ENCODE measurements around the gene CFAP65.
A peak's percentile ranks its signal among the peaks of the same experiment; 100 is the strongest.

Gene CFAP65

GRCh38 chr2:219041252-219041651 is at the start of gene CFAP65:
TSS of gene CFAP65 (minus strand) at chr2:219041516. CDS start at chr2:219039048, 2,468 bp downstream.
- peak; percentile 21 for DNase-seq (ENCODE audit: low spot score)

- DNase-seq (ENCODE audit: low spot score): no peak
Observed at GRCh38 chr2:219090436-219091299, 49.4 kb upstream of the CFAP65 start.

- DNase-seq (ENCODE audit: low spot score): no peak
Observed at GRCh38 chr2:219089330-219089729, 48.0 kb upstream of the CFAP65 start.

- no peak for DNase-seq (ENCODE audit: low spot score)
Observed at GRCh38 chr2:219087848-219088247, 46.5 kb upstream of the CFAP65 start.

- DNase-seq (ENCODE audit: low spot score): no peak
Observed at GRCh38 chr2:219087361-219087760, 46.0 kb upstream of the CFAP65 start.

GRCh38 chr2:219086196-219086595 is 44.9 kb upstream of the CFAP65 start:
- DNase-seq (ENCODE audit: low spot score): no peak

GRCh38 chr2:219084791-219085190 is 43.5 kb upstream of the CFAP65 start:
- no peak for DNase-seq (ENCODE audit: low spot score)

GRCh38 chr2:219082332-219082958 is 41.1 kb upstream of the CFAP65 start:
- DNase-seq (ENCODE audit: low spot score): no peak

GRCh38 chr2:219081701-219082331 is 40.5 kb upstream of the CFAP65 start:
- DNase-seq (ENCODE audit: low spot score): no peak

- no peak for DNase-seq (ENCODE audit: low spot score)
Observed at GRCh38 chr2:219081096-219081495, 39.8 kb upstream of the CFAP65 start.

- no peak for DNase-seq (ENCODE audit: low spot score)
Observed at GRCh38 chr2:219079417-219079816, 38.1 kb upstream of the CFAP65 start.

GRCh38 chr2:219078951-219079350 is 37.6 kb upstream of the CFAP65 start:
- no peak for DNase-seq (ENCODE audit: low spot score)

GRCh38 chr2:219078126-219078525 is 36.8 kb upstream of the CFAP65 start:
- DNase-seq (ENCODE audit: low spot score): no peak

GRCh38 chr2:219076253-219076652 is 34.9 kb upstream of the CFAP65 start:
- no peak for DNase-seq (ENCODE audit: low spot score)

- peak; percentile 35 for DNase-seq (ENCODE audit: low spot score)
Observed at GRCh38 chr2:219073413-219074129, 32.3 kb upstream of the CFAP65 start.

- DNase-seq (ENCODE audit: low spot score): no peak
Observed at GRCh38 chr2:219072741-219073250, 31.5 kb upstream of the CFAP65 start.

- DNase-seq (ENCODE audit: low spot score): no peak
Observed at GRCh38 chr2:219071131-219071816, 30.0 kb upstream of the CFAP65 start.

GRCh38 chr2:219065484-219065883 is 24.2 kb upstream of the CFAP65 start:
- DNase-seq (ENCODE audit: low spot score): no peak

GRCh38 chr2:219062081-219062480 is 20.8 kb upstream of the CFAP65 start:
- no peak for DNase-seq (ENCODE audit: low spot score)

GRCh38 chr2:219060821-219061791 is 19.8 kb upstream of the CFAP65 start, which contains the start of gene IHH:
TSS of gene IHH (minus strand) at chr2:219060921. CDS start at chr2:219060467, 454 bp downstream.
- DNase-seq (ENCODE audit: low spot score): no peak
